HepG2 (cell line): ENCODE data around the gene CLASRP. TPM values are rescaled to one million over a fixed set of nuclear protein-coding genes. Genes with fewer than 3 reads are reported as not detected.

ENCODE experiments used
- ARID2 ChIP-seq: sonication (generic); formaldehyde crosslinking; IDR thresholded peaks from 2 replicates; pipeline ENCODE4 v1.8.1; 2022; ENCODE audit warnings: mild to moderate bottlenecking, missing genetic modification reagents, borderline replicate concordance
- BRD4 ChIP-seq: sonication (generic); formaldehyde crosslinking; IDR thresholded peaks from 2 replicates; pipeline ENCODE4 v1.4.0; 2020; ENCODE audit warnings: missing genetic modification reagents
- CTCF ChIP-seq: sonication (generic); formaldehyde crosslinking; IDR thresholded peaks from 2 replicates; pipeline ENCODE4 v1.5.0; 2020; ENCODE audit warnings: mild to moderate bottlenecking, missing genetic modification reagents, moderate library complexity
- FOXA1 ChIP-seq, 2 experiments: fragments of 450-650 bp in 1 of 2; sonication (generic) in 1 of 2; formaldehyde crosslinking in 1 of 2; IDR thresholded peaks; 2 replicates each; pipeline versions ENCODE4 v1.4.0 to v1.6.1; 2016 to 2020; ENCODE audit warnings: missing genetic modification reagents in 1 of 2
- HIC2 ChIP-seq: sonication (generic); formaldehyde crosslinking; IDR thresholded peaks from 2 replicates; pipeline ENCODE4 v1.9.0; 2022; ENCODE audit warnings: low read depth, missing genetic modification reagents
- KLF13 ChIP-seq: sonication (generic); formaldehyde crosslinking; IDR thresholded peaks from 2 replicates; pipeline ENCODE4 v1.4.0; 2020; ENCODE audit warnings: mild to moderate bottlenecking, missing genetic modification reagents
- MAF1 ChIP-seq: sonication (generic); formaldehyde crosslinking; IDR thresholded peaks from 2 replicates; pipeline ENCODE4 v1.5.0; 2020; ENCODE audit warnings: missing genetic modification reagents, borderline replicate concordance
- MXD3 ChIP-seq: IDR thresholded peaks from 2 replicates; pipeline ENCODE4 v1.6.1; 2016; ENCODE audit warnings: mild to moderate bottlenecking, missing biosample characterization, missing genetic modification reagents
- MXI1 ChIP-seq: IDR thresholded peaks from 3 replicates; pipeline ENCODE4 v1.6.1; 2012; ENCODE audit warnings: low read depth, low read length, inconsistent platforms, borderline replicate concordance
- NCOA5 ChIP-seq: sonication (generic); formaldehyde crosslinking; IDR thresholded peaks from 2 replicates; pipeline ENCODE4 v1.4.0; 2020; ENCODE audit warnings: missing genetic modification reagents
- PRDM15 ChIP-seq: sonication (generic); formaldehyde crosslinking; IDR thresholded peaks from 2 replicates; pipeline ENCODE4 v1.4.0; 2020; ENCODE audit warnings: missing genetic modification reagents
- RAD51 ChIP-seq: fragments of 450-650 bp; IDR thresholded peaks from 2 replicates; pipeline ENCODE4 v1.6.1; 2016; ENCODE audit warnings: borderline replicate concordance
- RBM22 ChIP-seq: fragments of 200-400 bp; formaldehyde crosslinking; optimal IDR thresholded peaks from 2 replicates; pipeline ENCODE3; 2017; ENCODE audit warnings: mild to moderate bottlenecking, low read length, moderate library complexity
- SMAD1 ChIP-seq: sonication (generic); formaldehyde crosslinking; IDR thresholded peaks from 2 replicates; pipeline ENCODE4 v1.4.0; 2020; ENCODE audit warnings: missing genetic modification reagents, low read depth, mild to moderate bottlenecking, borderline replicate concordance
- ZNF121 ChIP-seq: sonication (generic); formaldehyde crosslinking; IDR thresholded peaks from 2 replicates; pipeline ENCODE4 v1.5.0; 2020; ENCODE audit warnings: mild to moderate bottlenecking, missing genetic modification reagents
- polyA plus RNA-seq, 8 experiments: library from polyadenylated mRNA; depleted of rRNA in 3 of 8; stranded (reverse) in 7 of 8; unstranded in 1 of 8; fragments of >200 nt; fragmentation: Illumina TruSeq in 4 of 8; extraction: Trizol in 4 of 8; gene quantifications; 2 replicates each; pipeline versions ENCODE4 v1.2.1 to v1.2.3, GENCODE V29; 2011 to 2016; ENCODE audit warnings: low read depth in 4 of 8, missing spikeins in 1 of 8, mixed read lengths in 1 of 8; ENCODE audit not compliant: insufficient read depth in 1 of 8
- total RNA-seq, 5 experiments: library from RNA; depleted of rRNA; stranded (reverse); fragments of >200 nt; fragmentation: Illumina TruSeq; extraction: Trizol; gene quantifications; 2 replicates each; pipeline ENCODE4 v1.2.3, GENCODE V29; 2016; ENCODE audit warnings: low read depth in 1 of 5

Gene CLASRP
- total and polyA plus RNA-seq, 2 of the 13 experiments (the other 11 are each of a cell fraction or from before 2014, with no cell fraction given), result 32.0 to 51.4 TPM

GRCh38 chr19:45079063-45079910, 40.4 kb downstream of the CLASRP start, which contains the start of gene GEMIN7 (continued):
- TF ChIP-seq SMAD1 (CRISPR knock-in tag) (peak; percentile 73; the same call in 1 of the 2 replicates), RAD51 (no peak), HIC2 (no peak; the same call in 1 of the 2 replicates), NCOA5 (CRISPR knock-in tag) (no peak), FOXA1 (IDR thresholded peaks at IDR 0.05) (no peak), FOXA1 (CRISPR knock-in tag; IDR thresholded peaks at IDR 0.05) (no peak; the same call in 1 of the 2 replicates), BRD4 (CRISPR knock-in tag) (peak; percentile 99), ZNF121 (no peak), ARID2 (no peak), RBM22 (no peak), MAF1 (CRISPR knock-in tag) (peak; percentile 84; the same call in 1 of the 2 replicates), MXD3 (CRISPR knock-in tag) (peak; percentile 96), CTCF (CRISPR knock-in tag) (peak; percentile 22; the same call in 1 of the 2 replicates), KLF13 (CRISPR knock-in tag) (no peak), PRDM15 (CRISPR knock-in tag) (peak; percentile 73), MXI1 (peak; percentile 98; the same call in 2 of the 3 replicates)
